Fibroblast of pulmonary artery (primary cell): ENCODE measurements around the gene FAM237B.
A peak's percentile ranks its signal among the peaks of the same experiment; 100 is the strongest.

Experiments
- DNase-seq: peaks from one replicate; pipeline ENCODE4 v3.0.0-alpha.2; 2010; ENCODE audit warnings: low read depth
- H3K4me3 ChIP-seq: replicated peaks from 2 replicates; pipeline ENCODE4 v1.5.1; 2011; ENCODE audit warnings: low read depth, mild to moderate bottlenecking, control low read depth, low read length, moderate library complexity
- TF ChIP-seq, protein P1 (sequence below): IDR thresholded peaks from 2 replicates; pipeline ENCODE4 v1.5.1; 2011; ENCODE audit warnings: mild to moderate bottlenecking, control low read depth, low read length, inconsistent platforms; ENCODE audit errors: missing control alignments

FAM237B gene

GRCh38 chr7:90270431-90271178, 50.5 kb downstream of the FAM237B start:
- TF ChIP-seq, protein P1, sequence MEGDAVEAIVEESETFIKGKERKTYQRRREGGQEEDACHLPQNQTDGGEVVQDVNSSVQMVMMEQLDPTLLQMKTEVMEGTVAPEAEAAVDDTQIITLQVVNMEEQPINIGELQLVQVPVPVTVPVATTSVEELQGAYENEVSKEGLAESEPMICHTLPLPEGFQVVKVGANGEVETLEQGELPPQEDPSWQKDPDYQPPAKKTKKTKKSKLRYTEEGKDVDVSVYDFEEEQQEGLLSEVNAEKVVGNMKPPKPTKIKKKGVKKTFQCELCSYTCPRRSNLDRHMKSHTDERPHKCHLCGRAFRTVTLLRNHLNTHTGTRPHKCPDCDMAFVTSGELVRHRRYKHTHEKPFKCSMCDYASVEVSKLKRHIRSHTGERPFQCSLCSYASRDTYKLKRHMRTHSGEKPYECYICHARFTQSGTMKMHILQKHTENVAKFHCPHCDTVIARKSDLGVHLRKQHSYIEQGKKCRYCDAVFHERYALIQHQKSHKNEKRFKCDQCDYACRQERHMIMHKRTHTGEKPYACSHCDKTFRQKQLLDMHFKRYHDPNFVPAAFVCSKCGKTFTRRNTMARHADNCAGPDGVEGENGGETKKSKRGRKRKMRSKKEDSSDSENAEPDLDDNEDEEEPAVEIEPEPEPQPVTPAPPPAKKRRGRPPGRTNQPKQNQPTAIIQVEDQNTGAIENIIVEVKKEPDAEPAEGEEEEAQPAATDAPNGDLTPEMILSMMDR: no peak
- no peak overlapping the region for H3K4me3 ChIP-seq
- DNase-seq: no peak

DNA sequence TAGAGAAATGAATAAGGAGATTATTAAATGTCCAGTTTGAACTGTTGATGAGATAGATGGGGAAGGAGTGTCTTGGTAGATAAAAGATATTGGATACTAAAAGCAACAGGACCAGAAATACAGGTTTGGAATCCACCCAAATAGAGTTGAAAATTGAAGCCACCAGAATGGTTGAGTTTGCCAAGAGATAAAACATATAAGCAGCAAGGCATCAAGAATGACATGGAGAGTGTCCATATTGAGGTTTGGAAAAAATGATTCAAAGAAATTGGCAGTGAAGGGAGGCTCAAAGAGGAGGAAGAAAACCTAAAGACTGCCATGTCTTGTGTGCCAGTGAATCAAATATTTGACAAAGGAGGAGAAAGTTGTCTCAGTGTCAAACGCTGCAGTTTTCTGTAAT, 51.9 kb downstream of the FAM237B start:
- H3K4me3 ChIP-seq: no peak overlapping the region
- DNase-seq: no peak
- TF ChIP-seq, protein P1: no peak

DNA sequence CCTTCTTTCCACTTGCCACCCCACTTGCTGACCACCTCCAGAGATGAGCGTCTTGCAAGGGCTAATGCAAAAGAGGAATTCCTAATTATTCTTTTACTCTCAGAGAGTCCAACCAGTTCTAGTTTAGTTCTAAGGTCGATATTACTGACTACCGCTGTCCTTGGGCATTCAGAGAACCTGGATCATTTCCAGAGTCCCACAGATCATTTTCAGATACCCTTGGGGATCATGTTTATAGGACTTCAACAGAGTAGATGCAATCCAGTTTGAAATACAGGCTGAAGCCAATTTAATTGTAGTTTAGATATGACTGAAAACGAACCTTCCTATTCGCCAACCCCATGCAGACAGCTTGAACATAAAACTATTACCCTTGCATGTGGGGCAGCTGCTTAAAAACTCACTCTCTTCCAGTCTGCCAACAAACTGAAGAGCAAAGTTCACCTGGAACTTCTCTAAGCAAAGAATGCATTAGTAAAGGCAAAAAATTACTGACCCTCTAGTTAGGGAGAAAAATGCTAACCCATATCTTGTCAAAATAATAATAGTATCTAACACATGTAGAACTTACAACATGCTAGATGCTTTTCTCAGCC, 53.7 kb downstream of the FAM237B start:
- H3K4me3 ChIP-seq: no peak overlapping the region
- DNase-seq: no peak
- TF ChIP-seq, protein P1: no peak

DNA sequence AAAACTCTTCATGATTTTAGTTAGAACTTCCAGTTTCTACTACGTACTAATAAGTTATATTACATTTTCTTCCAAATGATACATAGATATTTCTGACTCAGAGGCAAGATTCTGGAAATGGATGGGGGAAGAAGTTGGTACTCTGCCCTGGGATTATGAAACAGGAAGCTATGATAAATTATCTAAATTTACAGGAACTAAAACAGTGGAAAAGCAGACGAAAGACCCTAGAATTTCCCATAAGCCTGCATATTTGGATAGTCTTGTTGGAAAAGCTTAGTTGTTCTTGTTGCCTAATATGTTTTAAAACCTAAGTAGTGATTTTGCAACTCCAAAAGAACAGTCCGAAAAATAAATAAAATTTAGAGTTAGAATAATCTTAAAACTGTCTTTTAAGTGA, 54.3 kb downstream of the FAM237B start:
- DNase-seq: peak; percentile 96
- TF ChIP-seq, protein P1: no peak
- H3K4me3 ChIP-seq: no peak overlapping the region
